Measurements from ENCODE around the gene C1orf116. TPM values are rescaled to one million over a fixed set of nuclear protein-coding genes. Genes with fewer than 3 reads are reported as not detected.

The C1orf116 gene
- polyA plus RNA-seq, 2 of the 4 experiments (the other 2 are of a cell fraction) = 2.0 to 3.2 TPM

DNA sequence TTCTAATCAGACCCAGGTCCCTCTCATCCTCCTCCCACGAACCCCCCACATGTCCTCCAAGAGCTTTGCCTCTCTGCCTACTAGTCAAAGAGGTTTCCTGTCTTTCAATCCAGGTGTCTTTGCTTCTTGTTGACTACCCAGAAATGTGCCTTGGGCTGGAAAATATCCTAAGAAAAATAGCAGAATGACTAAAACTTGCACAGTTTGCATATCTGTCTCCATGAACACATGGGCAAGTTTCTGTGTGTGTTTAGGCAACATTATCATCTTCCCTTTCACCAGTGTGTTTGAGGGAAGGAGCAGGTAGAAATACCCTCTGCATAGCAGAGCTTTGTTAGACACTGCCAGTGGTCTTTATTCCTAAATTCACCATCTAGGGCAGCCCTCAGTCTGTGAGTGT lies 1.5 kb downstream of the C1orf116 start:
- peak overlapping the region; percentile 77 for H3K4me2 ChIP-seq
- TF ChIP-seq RFX5 (IDR thresholded peaks at IDR 0.05) (no peak), MAFK (IDR thresholded peaks at IDR 0.05; ENCODE audit: partially characterized antibody) (peak; percentile 70), FOSB (CRISPR knock-in tag; IDR thresholded peaks at IDR 0.05) (no peak), E2F6 (IDR thresholded peaks at IDR 0.05; ENCODE audit: borderline replicate concordance, low read depth) (0 out of 2 replicates have a peak, but pooled peaks have one; percentile 15)
- FAIRE-seq (no peak), DNase-seq (ENCODE audit: low read depth in 1 of 2, low spot score in 1 of 2) (no peak), ATAC-seq (no peak)
- H3K9me3 ChIP-seq = no peaks in the 10 kb centered on the region
- 8% methylated on average over 1 of the region's 1 CpG for WGBS (ENCODE audit: missing lambda C conversion rate)
- ChIA-PET POLR2A (no interaction called here), CTCF (interaction anchor here (1.2 to 5.8 kb wide), 5 partner anchors 10 to 47 kb away, joined by 4 to 40 read pairs (median 11); partner anchors contain the start of gene YOD1)
- peak overlapping the region; percentile 86 to 89 for H3K27ac ChIP-seq
- H3K4me3 ChIP-seq = peak overlapping the region; percentile 33
- H3K4me1 ChIP-seq = peaks cover 91% of the 10 kb centered on the region

GRCh38 chr1:207030522-207031009 lies 2.0 kb downstream of the C1orf116 start:
- POLR2A ChIA-PET = no interaction called here
- TF ChIP-seq CBX2 (IDR thresholded peaks at IDR 0.05; ENCODE audit: borderline replicate concordance, low read depth) = no peak
- peak in 1 of 2 experiments; percentile 61; a peak in 1 of 4 replicates for TF ChIP-seq CEBPB (IDR thresholded peaks at IDR 0.05)
- TF ChIP-seq MAX (IDR thresholded peaks at IDR 0.05) = peak; percentile 22; the same call in 1 of the 2 replicates
- no peak for TF ChIP-seq RAD21 (conservative IDR thresholded peaks at IDR 0.05 in 1 of 2, IDR thresholded peaks at IDR 0.05 in 1 of 2)
- no peak for TF ChIP-seq EP300 (IDR thresholded peaks at IDR 0.05)
- TF ChIP-seq HMGXB4 (CRISPR knock-in tag; IDR thresholded peaks at IDR 0.05; ENCODE audit: borderline replicate concordance) = no peak
- TF ChIP-seq JUN (IDR thresholded peaks at IDR 0.05) = 0 out of 5 replicates have a peak, but pooled peaks of 1 of the 2 experiments have one; percentile 22
- TF ChIP-seq CBX8 (IDR thresholded peaks at IDR 0.05) = no peak
- no peak for TF ChIP-seq NR3C1 (IDR thresholded peaks at IDR 0.05)
- peak; percentile 21; the same call in 1 of the 2 replicates for TF ChIP-seq GATA3 (IDR thresholded peaks at IDR 0.05; ENCODE audit: borderline replicate concordance)
- TF ChIP-seq RARB (CRISPR knock-in tag; IDR thresholded peaks at IDR 0.05) = no peak
- no peak for TF ChIP-seq BCL3 (IDR thresholded peaks at IDR 0.05)
- H3K4me2 ChIP-seq = peak overlapping the region; percentile 77
- ATAC-seq (peak in 1 of 2 experiments; percentile 5; a peak in 1 of 6 replicates), FAIRE-seq (no peak), DNase-seq (ENCODE audit: low read depth in 1 of 2, low spot score in 1 of 2) (no peak)
- WGBS (ENCODE audit: missing lambda C conversion rate) = 15% methylated on average over 5 of the region's 5 CpGs
- CTCF ChIA-PET = interaction anchor here (0.8 to 5.8 kb wide), 6 partner anchors 10 to 48 kb away, joined by 3 to 40 read pairs (median 8); partner anchors contain the start of gene YOD1
- H3K27ac ChIP-seq = peak overlapping the region; percentile 86 to 89
- H3K4me1 ChIP-seq = peaks cover 96% of the 10 kb centered on the region
- H3K9me3 ChIP-seq = no peaks in the 10 kb centered on the region
- 0 out of 3 replicates have a peak overlapping the region, but pooled peaks have one; percentile 33 for H3K4me3 ChIP-seq

GRCh38 chr1:207029701-207030521 lies 2.6 kb downstream of the C1orf116 start:
- no peak for DNase-seq (ENCODE audit: low read depth in 1 of 2, low spot score in 1 of 2)
- H3K4me1 ChIP-seq = peaks cover 100% of the 10 kb centered on the region
- no peak for TF ChIP-seq CBX8 (IDR thresholded peaks at IDR 0.05)
- TF ChIP-seq ZC3H11A (IDR thresholded peaks at IDR 0.05) = no peak
- TF ChIP-seq RARB (CRISPR knock-in tag; IDR thresholded peaks at IDR 0.05) = no peak
- no peak for TF ChIP-seq ZSCAN20 (CRISPR knock-in tag; IDR thresholded peaks at IDR 0.05)
- no peak for TF ChIP-seq HDAC2 (IDR thresholded peaks at IDR 0.05)
- TF ChIP-seq, protein P1, sequence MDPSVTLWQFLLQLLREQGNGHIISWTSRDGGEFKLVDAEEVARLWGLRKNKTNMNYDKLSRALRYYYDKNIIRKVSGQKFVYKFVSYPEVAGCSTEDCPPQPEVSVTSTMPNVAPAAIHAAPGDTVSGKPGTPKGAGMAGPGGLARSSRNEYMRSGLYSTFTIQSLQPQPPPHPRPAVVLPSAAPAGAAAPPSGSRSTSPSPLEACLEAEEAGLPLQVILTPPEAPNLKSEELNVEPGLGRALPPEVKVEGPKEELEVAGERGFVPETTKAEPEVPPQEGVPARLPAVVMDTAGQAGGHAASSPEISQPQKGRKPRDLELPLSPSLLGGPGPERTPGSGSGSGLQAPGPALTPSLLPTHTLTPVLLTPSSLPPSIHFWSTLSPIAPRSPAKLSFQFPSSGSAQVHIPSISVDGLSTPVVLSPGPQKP (IDR thresholded peaks at IDR 0.05; ENCODE audit: low read depth, low read length) = no peak
- no peak for TF ChIP-seq CEBPB (IDR thresholded peaks at IDR 0.05)
- no peak for TF ChIP-seq HMGXB4 (CRISPR knock-in tag; IDR thresholded peaks at IDR 0.05; ENCODE audit: borderline replicate concordance)
- no peak for TF ChIP-seq EHF (CRISPR knock-in tag; IDR thresholded peaks at IDR 0.05)
- TF ChIP-seq JUN (IDR thresholded peaks at IDR 0.05) = no peak
- no peak for TF ChIP-seq BHLHE40 (IDR thresholded peaks at IDR 0.05; ENCODE audit: low read depth, low read length)
- no peak for TF ChIP-seq HEYL (CRISPR knock-in tag; IDR thresholded peaks at IDR 0.05)

More at GRCh38 chr1:207029701-207030521, 2.6 kb downstream of the C1orf116 start:
- no peak for ATAC-seq
- FAIRE-seq = no peak
- peak overlapping the region; percentile 77 for H3K4me2 ChIP-seq
- WGBS (ENCODE audit: missing lambda C conversion rate) = 83% methylated on average over 5 of the region's 5 CpGs
- ChIA-PET CTCF (interaction anchor here (0.8 to 5.8 kb wide), 9 partner anchors 11 to 48 kb away, joined by 3 to 40 read pairs (median 4); partner anchors contain the start of genes PFKFB2 and YOD1), POLR2A (no interaction called here)
- peak overlapping the region; percentile 86 to 89 for H3K27ac ChIP-seq
- no peaks in the 10 kb centered on the region for H3K9me3 ChIP-seq
- H3K4me3 ChIP-seq = no peak overlapping the region

All from A549 (cell line).